ENCODE measurements around the gene MYL11.

Gene MYL11

DNA sequence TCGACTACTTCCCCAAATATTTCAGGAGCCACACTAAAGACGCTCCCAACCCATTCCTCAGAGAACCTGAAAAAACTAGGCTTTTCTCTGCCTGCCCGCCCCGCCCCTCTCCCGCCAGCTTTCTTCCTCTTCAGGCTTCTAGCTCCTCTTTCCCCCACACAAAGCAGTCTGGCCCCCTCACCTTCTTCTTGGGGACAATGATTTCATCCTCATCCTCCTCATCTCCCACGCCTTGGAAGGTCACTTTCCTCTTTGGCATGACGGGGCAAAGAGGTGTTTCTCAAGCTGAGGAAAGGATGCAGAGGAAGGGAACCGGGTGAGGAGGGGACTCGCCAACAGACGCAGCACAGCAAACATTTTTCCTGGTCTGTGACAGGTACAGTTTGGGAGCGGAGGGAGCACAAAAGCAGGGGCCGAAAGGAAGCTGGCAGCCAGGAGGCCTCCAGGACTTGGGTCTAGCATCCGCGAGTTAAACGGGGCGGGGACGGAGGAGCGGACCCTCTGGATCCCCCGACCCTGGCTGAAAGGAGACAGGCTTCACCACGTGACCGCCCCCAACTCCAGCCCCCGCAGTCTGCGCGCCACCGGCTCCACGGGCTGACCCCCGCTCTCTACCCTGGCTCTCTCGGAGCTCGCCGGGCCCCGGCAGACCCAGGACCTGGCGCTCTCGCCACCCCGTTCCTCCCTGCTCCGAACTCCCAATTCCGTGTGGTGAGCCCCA, 20.0 kb upstream of the MYL11 start:
- DNase-seq: peak in 1 of 2 experiments; percentile 6

DNA sequence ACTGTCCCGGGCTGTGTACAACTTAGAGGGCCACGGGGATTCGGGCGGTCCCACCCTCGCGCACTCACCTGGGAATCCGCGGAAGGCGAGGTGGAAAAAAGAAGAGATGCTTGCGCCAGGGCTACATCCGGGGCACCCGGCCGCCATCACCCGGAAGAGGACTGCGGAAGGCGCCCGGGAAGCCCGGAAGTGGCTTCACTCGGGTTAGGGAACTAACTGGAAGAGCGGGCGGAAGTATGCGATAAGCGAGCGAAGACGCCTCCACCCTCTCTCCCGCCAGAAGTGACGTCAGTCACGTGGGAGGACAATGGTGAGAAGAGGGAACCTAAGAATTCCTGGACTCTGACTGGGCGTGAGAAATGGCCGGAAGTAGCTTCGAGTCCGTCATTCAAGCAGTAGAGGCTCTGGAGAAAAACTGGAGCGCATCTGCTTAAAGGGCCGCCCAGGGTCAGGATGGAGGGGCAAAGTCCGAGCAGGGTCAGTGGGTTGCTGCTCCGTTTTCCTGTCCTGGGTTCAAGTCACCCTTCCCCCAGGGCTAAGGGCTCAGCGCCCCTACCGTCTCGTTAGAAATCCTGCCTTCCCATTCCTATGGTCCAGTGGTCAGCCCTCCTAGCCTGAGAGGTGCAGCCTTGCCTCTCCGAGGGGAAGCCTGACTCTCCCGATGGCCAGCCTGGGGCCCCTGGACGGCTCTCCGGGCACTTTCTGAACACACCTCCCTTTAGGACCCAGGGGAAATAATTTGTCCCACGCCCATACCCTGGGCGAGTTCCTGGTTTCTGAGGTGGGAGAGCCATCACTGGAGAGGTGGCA, 19.3 kb upstream of the MYL11 start, which contains the start of gene CD2BP2:
Gene CD2BP2 (minus strand): TSS at position 165 of the 810 bp plus-strand sequence. CDS start 627 bp downstream, outside the sequence.
- peak; percentile 84 to 86 for DNase-seq

DNA sequence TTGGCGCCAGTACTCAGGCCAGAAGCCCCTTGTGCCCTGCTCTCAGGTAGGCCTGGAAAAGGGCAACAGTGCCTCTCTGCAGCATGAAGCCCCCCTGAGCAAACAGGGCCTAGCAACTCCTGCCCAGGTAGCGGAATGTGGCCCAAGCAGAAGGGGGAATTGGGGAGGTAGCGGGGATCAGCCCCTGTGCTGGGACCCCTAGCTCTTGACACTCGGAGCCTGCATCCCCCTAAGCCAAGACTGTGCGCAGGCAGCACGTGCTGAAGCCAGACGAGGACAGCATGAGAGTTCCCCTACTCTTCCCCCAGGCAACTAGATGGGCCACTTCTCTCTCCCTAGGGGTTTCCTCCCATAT, 18.7 kb upstream of the MYL11 start:
- no peak for DNase-seq

DNA sequence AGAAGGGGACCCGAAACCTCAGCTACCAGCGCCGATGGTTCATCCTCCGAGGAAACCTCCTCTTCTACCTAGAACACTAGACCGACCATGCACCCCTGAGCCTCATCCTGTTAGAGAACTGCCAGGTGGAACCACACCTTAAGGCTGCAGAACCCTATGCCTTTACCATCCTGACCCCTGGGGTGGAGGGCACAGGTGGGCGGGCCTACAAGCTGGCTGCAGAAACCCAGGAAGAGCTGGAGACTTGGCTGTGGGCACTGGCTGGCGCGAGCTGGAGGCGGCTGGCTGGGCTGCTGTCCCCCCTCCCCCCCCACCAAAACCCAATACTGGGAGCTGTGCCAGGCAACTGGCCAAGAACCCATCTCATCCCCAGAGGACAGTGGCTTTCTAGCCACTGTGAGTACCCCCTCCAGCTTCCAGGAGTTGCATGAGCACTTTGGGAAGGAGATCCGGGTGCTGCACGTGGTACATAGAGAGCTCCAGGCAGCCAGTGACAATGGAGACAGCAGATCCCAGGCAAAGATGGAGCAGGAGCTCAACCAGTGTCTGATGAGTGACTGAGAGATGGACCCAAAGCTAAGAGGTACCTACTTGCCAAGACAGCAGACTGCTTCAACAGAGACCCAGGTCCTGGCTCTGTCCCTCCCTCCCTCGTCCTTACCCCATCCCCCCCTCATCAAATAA, 18.1 kb upstream of the MYL11 start:
- no peak for DNase-seq

DNA sequence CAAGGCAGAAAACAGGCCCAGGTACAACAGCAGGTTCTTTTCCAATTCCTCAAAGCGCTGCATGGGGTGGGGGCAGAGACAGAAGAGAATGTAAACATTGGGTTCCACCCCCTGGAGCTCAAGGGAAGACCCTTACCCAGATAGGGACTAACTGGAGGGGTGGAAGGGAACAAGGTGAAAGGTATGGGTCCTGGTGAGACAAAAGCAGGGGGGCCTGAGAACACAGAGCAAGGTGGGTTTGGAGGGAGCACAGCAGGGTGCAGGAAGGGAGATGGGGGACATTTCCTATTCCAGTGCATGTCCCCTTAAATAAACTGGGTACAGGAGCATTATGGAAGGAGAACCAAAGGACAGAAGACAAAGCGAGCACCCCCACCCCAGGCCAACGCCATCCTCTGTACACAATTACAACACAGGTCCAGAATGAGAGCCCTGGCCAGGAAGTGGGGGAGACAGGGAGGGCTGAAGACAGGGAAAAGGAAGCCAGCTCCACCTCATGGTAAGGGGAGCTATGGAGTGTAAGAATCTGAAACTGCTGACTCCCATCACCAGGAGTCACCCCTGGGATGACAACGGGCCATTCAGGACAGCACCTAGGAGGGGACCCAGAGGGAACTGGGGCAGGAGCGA, 17.4 kb upstream of the MYL11 start:
- DNase-seq: no peak

DNA sequence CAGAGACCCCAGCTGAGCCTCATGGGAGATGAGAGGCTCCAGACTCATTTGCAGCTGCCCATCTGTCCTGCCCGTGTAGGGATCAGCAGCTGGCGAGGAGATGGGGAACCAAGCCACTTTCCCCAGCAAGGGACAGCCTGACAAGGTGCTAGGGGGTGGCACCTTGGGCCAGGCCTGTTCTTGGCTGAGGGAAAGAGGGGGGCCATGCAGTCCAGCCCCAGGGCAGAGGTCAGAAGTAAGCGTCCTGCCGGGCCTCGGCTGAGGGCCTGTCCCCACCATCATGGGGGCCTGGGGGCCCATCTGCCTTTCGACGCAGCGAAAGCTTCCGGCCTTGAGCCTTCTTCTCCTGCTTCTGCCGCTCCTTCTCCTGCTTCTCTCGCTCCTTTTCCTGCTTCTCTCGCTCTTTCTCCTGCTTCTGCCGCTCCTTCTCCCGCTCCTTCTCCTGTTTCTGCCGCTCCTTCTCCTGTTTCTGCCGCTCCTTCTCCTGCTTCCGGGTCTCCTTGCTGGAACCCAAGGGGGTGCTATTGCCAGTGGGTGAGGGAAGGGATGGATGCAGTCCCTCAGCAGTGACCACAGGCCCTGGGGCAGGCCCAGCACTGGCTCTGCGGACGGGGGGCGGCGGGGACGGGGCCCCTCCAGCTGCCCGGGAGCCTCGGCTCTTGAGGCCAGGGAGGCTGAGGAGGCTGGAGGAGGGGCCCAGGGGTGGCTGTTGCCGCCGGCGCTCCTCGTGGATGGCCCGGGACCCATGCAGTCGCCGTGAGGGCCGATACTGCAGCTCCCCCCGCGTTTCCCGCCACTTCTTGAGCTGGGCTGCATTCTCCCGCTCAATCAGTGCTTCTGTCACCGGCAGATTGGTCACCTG, 16.7 kb upstream of the MYL11 start:
- DNase-seq: no peak

DNA sequence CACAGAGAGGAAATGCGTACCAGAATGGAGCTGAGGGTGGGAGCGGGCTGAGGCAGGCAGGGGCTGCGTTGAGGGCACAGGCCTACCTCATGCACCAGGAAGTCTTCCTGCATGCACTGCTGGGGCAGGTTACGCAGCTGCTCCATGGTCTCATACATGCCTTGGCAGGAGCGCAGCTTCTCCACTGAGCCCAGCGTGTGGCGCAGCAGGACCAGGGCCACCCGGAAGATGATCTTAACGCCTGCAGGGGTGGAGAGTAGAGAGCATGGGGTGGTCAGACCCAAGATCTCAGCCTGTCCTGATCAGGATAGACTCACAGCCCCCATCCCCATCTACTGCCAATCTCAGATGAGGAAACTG, 16.0 kb upstream of the MYL11 start:
- DNase-seq: no peak

DNA sequence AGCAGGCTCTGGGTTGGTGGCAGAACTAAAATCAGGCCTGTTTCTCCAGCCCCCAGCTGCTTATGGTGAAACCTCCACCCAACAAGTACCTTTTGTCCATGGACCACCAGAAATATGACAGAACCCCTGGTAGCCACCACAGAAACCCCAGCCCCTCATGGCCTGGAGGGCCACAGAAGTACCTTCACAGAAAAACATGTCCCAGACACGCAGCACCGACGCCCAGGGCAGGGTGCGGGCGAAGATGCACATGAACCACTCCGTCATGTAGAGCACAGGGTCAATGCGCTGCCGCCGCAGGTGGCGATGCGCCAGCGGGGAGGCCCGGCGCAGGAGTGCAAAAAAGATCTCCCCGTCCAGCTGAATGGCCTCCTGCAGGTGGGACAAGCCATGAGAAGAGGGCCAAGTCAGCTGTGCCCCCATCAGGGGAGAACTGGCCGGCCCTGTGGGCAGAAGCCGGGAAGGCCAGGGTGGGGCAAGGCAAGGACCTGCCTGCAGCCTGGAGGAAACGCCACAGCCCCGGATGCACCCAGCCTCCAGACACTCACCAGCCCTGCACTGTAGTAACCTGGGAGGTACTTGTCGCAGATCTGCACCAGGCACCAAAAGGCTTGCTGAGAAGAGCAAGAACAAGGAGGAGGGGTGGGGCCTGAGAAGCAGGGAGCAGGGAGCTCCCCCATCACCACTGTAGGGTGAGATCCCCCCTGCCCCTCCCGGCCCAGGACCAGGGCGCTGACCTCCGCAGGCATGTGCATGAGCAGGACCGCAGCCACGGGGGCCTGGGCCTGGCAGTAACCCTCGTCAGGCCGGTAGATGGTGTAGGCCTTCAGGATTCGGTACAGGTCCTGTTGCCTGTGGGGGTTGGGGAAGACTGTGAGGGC, 15.4 kb upstream of the MYL11 start:
- DNase-seq: no peak

DNA sequence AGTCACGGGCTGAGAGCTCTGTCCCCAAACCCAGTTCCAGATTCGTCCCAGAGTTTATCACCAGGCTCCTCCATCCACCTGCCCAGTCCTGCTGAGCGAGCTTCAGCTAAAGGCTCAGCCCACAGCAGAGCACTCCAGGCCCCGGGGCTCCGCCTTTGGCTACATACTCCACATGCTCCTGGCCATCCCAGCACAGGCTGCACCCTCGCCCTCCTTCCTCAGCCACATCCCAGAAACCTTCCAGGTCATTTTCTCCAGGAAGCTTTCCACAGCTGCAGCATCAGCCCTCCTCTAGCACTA, 14.8 kb upstream of the MYL11 start:
- DNase-seq: no peak

DNA sequence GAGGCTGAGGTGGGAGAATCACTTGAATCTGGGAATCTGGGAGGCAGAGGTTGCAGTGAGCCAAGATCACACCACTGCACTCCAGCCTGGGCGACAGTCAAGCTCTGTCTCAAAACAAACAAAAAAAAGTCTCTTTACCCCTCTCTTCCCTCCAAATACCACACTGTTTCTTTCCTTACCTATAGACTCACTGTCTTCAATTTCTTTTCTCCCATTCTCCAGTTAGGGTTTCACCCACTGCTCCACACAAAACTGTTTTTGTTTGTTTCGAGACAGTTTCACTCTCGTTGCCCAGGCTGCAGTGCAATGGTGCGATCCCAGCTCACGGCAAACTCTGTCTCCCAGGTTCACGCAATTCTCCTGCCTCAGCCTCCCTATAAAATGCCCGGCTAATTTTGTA, 13.4 kb upstream of the MYL11 start:
- no peak for DNase-seq

DNA sequence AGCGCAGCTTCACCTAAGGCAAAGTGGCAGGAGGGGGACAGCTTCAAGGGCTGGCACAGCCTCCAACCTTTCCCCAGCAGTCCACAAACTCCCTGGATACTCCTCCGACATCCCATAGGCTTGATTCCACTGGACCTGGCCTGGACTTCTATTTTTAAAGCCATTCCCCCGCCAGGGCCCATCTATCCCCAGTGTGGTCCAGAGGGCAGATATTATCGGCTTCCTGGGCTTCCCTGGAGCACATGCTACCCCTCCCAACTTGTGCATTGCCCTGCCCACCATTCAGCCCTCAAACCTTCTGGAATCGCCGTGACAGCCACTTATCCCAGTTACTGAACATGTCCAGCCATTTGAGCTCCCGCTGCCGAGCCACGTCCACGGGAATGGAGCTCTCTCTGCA, 9.4 kb upstream of the MYL11 start:
- DNase-seq: no peak

DNA sequence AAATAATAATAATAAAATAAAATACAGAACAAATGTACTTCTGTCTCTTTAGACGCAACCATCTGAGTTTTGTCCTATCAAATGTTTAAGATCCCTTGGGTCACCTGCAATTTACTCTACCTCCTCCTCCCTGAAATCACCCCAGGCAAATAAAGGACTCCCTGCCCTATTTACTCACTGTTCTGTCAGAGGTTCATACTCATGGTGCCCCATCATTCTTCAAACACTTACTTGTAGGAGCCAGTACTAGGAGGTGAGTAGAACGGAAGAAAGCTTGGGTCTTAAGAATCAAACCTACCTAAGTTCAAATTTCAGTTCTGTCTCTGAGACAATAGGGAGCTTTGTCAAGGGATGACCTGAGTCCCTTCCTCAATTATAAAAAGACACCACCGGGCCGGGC, 8.1 kb upstream of the MYL11 start:
- DNase-seq: no peak

DNA sequence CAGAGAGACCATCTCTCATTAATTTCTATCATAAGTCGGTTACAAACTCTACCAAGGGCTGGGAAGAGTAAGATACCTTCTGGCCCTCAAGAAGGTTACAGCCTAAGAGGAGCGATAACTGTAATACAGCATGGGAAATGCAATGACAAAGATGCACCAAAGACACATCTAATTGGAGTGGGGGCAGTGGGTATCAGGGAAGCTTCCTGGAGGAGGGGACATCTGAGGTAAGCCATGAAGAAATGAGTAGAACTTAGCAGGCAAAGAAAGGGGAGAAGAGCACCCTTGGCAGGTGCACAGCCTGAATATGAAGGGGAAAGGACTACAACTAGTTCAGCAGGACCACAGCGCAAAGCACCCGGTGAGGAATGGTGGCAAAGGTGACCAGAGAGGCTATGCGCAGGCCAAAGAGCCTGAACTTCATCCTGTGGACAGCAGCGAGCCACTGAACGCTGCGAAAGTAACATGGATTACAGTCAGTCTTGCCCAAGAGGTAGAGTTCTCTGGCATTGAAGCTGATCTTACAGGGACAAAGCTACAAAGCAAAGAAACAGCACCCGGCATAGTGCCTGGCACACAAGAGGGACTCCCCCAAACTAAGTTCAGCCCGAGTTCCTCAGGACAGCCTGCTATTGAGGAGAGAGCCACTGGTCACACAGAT, 7.1 kb upstream of the MYL11 start:
- no peak for DNase-seq

DNA sequence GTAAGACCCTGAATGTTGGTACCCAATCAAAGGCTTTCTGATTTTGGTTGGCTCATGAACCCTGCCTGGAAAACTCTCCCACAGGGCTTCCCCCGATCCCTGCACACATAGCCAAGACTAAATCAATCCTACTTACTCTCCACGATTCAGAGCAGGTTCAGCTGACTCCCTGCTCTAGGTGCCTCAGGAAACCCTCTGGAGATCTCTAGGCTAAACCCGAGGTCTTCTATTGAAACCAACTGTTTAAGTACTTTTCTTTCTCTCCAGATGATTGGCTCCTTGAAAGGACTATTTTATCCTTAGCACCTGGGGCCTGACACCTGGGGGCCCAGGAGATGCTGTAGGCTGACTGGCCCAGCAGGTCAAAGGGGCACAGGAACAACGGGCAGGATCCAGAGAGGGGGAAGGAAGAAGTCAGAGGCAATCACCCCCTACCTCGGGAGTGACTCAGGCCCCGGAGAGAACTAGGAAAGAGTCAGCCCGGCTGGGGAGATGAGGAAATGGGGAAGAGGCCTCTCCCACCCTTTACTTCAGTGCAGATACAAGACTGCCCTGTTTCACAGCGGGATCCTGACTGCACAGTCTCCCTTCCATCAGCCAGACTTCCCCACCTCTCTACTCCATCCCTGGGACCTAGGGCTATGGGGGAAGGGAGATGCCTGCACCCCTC, 6.3 kb upstream of the MYL11 start:
- DNase-seq: peak; percentile 45 to 59

DNA sequence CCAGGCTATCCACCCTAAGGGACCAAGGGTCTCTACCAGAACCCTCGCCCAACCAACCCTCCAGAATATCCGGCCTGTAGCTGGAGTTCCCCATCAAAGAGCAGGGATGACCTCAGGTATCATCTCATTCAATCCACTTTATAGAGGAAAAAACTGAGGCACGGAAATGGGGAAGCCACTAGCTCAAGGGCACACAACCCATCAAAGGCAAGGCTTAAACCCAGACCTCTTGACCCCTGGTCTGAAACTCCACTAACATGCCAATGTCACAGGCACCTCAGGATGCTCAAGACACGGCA, 5.9 kb upstream of the MYL11 start:
- no peak for DNase-seq

DNA sequence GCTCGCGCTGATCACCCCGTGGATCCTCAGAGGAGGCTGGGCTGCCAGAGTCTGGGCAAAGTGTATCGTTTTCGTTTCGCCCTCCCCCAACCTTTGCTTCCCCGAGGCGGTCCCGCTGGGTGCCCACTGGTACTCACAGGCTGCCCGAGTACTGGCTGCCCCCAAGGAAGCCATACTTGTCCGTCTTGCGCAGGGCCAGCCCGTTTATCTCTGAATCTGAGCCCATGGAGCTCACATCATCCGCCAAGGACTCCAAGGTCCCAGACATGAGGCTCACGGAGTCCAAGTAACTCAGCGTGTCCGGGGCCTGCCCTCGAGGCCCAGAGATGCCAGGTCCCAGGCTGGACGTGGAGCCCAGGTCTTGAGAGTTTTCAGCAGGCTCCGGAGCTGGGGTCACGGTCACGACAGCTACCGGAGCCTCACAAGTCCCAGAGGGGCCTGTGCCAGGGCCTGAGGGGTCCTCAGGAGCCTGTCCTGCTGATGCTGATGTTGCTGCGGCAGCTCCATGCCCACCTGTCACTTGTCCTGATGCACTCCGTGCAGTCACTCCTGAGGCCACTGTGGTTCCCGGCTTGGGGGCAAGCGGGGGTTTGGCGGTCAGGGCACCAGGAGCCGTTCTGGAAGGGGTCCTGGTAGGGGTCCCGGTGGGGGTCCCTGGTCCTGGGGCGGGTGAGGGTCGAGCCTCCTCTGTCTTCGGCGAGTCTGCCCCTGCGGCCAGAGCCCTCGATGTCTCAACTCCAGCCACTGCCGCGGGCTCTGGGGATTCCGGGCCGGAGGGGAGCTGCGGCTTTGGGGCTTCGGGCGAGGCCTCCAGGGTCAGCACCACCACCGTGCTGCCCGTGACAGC, 5.3 kb upstream of the MYL11 start:
- DNase-seq: no peak

DNA sequence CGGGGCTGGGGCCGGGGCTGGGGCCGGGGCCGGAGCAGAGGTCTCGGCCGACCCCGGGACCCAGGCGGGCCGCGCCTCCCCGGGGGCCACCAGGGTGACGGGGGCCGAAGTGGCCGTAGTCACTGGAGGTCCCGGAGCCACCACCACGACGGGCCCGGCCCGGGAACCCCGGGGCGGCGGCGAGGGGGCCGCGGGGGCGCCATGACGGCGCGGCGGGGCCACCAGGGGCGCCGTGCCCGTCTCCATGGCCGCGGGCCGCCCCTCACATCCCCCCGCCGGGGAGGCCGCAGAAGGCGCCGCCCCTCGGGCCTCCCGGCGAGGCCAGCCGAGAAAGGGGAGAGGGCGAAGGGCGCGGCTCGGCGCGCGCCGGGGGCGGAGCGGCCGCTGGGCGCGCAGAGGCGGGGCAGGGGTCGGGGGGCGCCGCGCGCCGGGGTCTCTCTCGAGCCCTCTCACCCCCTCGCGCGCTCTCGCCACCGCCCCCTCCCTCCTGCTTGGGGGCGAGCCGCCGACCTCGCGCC, 4.6 kb upstream of the MYL11 start:
- DNase-seq: no peak

DNA sequence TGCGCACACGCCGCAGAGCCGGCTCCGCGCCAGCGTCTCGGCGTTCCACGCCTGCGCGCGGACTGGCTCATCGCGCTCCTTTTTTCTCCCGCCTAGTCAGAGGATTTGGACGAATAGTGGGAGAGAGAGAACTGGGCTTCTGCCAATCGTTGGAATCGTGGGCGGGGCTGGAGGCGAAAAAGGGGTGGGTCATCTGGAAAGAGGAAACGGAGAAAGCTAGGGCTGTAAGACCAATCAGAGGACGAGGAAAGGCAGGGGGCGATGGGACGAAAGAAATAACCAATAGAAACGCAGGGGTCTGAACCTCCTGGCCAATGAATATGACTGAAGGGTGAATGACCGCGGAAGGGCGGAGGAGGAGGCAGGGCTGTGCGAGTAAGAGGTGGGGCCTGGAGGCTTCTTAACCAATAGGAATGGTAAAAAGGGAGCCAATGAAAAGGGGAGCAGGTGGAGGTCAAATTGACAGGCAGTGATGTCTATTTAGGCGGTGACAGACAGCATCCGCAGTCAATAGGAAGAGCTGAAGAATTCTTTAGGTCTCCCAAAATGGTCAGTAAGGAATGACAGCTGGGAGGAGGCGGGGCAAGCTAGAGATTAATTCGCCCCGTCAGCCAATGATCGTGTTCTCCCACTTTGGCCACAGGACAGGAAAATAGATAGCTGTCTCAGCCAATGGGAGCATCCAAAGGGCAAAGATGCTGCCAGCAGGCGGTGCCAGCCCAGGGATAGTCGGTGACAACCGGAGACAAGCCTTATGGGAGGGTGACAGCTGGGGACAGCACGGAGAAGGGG, 4.0 kb upstream of the MYL11 start, which contains the start of gene TBC1D10B:
Gene TBC1D10B (minus strand): TSS at position 39 of the 792 bp plus-strand sequence. CDS start 311 bp downstream, outside the sequence.
- DNase-seq: peak; percentile 96 to 97
